ENCODE results near the gene LARP6. TPM values are rescaled to one million over a fixed set of nuclear protein-coding genes. Genes with fewer than 3 reads are reported as not detected.

LARP6 gene
- polyA plus RNA-seq (2013, experiment 1 of 2) = 10.3 TPM
- polyA plus RNA-seq (2013, experiment 2 of 2) = 11.2 TPM

DNA sequence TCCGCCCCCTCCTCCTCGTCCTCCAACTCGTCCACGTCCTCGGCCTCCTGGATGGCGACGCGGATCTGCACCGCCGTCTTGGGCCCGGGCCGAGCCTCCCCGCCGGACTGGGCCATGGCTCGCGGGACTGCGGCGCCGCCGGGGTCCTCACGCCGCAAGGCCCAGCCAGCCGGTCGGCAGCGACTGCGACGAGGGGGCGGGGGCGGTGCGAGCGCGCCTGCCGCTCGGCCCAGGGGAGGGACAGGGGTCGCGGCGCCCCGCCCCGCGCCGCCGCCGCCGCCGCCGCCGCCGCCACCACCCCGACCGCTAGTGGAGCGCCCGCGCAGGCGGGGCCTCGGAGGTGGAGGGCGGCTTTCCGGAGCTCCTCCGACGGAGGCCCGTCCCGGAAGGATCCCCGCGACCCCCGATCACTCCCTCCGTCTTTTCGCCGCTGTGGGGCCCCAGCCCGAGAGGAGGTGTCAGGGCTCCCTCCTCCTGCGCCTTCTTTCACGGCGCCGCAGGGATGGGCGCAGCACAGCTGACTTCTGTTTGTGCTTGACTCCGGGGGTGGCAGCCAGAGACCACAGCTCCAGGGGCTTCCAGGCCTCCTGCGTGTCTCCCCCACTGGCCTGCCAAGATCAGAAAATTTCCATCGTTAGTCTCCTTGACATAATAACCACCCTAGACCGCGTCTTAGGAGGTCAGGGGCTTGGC is at the start of gene LARP6:
LARP6 (minus strand) TSS at position 185 of the 693 bp plus-strand sequence; CDS start at position 116, 69 bp downstream.
- DNase-seq (ENCODE audit: low spot score) = peak; percentile 63
- Histone ChIP-seq H3K4me1 (ENCODE audit: control insufficient read depth in 2 of 2, insufficient read depth in 1 of 2, low read depth in 1 of 2, low read length in 2 of 2) (peaks cover 0 to 2% of the 10 kb centered on the region in 2 donors), H3K27ac (replicated peaks; ENCODE audit: low read length) (peak within 1 kb of the TSS; percentile 21)

GRCh38 chr15:70902107-70902506 is 48.1 kb upstream of the LARP6 start:
- H3K27ac ChIP-seq (replicated peaks; ENCODE audit: low read length) = no peak overlapping the region
- no peak overlapping the region for H4K91ac ChIP-seq (ENCODE audit: low read depth, low read length, poor library complexity)
- no peaks in the 10 kb centered on the region for H3K27me3 ChIP-seq (ENCODE audit: control insufficient read depth in 3 of 3, insufficient read depth in 3 of 3, low read depth in 1 of 3, low read length in 3 of 3)
- H3K79me1 ChIP-seq (ENCODE audit: low read depth, low read length) = no peaks in the 10 kb centered on the region
- H2BK15ac ChIP-seq (ENCODE audit: low read length) = no peak overlapping the region
- H4K8ac ChIP-seq (ENCODE audit: low read depth, low read length) = no peak overlapping the region
- no peak overlapping the region for H2AFZ ChIP-seq (ENCODE audit: low read length)
- no peak overlapping the region for H2BK12ac ChIP-seq (ENCODE audit: low read length)
- no peaks in the 10 kb centered on the region for H3K4me1 ChIP-seq (ENCODE audit: control insufficient read depth in 2 of 2, insufficient read depth in 1 of 2, low read depth in 1 of 2, low read length in 2 of 2)
- no peak overlapping the region for H3K4ac ChIP-seq (ENCODE audit: low read length)
- H3K4me3 ChIP-seq (ENCODE audit: low read length in 2 of 2) = no peak overlapping the region
- no peak overlapping the region for H3K9ac ChIP-seq (ENCODE audit: low read depth, low read length, poor library complexity)
- no peak overlapping the region for H2BK120ac ChIP-seq (ENCODE audit: low read depth, low read length)
- no peak for DNase-seq (ENCODE audit: low spot score)
- H3K14ac ChIP-seq (ENCODE audit: low read length) = no peak overlapping the region
- H2AK5ac ChIP-seq (ENCODE audit: low read depth, low read length) = no peak overlapping the region
- WGBS, 2 donors (ENCODE audit: extremely low coverage in 2 of 2, insufficient read length in 2 of 2, insufficient replicate concordance in 1 of 2) = no CpG with 5 or more reads among the region's 1 CpG
- no peak overlapping the region for H3K18ac ChIP-seq (ENCODE audit: low read length)
- H3K36me3 ChIP-seq (replicated peaks in 1 of 2; ENCODE audit: control insufficient read depth in 2 of 2, insufficient read depth in 2 of 2, low read length in 2 of 2) = peaks cover 3 to 52% of the 10 kb centered on the region in 2 donors
- H3K9me3 ChIP-seq (replicated peaks in 1 of 2; ENCODE audit: control insufficient read depth in 2 of 2, insufficient read depth in 1 of 2, low read depth in 1 of 2, low read length in 2 of 2) = peaks cover 0 to under 1% of the 10 kb centered on the region in 2 donors
- no peak overlapping the region for H3K4me2 ChIP-seq (ENCODE audit: insufficient read depth, low read length, poor library complexity, severe bottlenecking)
- H3K23ac ChIP-seq (ENCODE audit: low read depth, low read length, poor library complexity) = no peak overlapping the region
- no peak overlapping the region for H2BK5ac ChIP-seq (ENCODE audit: low read length)

More for the DNA sequence above, at the start of gene LARP6:
- H4K91ac ChIP-seq (ENCODE audit: low read depth, low read length, poor library complexity) = no peak within 1 kb of the TSS
- H2BK15ac ChIP-seq (ENCODE audit: low read length) = peak within 1 kb of the TSS; percentile 61
- no CpG with 5 or more reads among the region's 78 CpGs for whole genome bisulfite sequencing, 2 donors (ENCODE audit: extremely low coverage in 2 of 2, insufficient read length in 2 of 2, insufficient replicate concordance in 1 of 2)
- no peak within 1 kb of the TSS for H2BK5ac ChIP-seq (ENCODE audit: low read length)
- no peaks in the 10 kb centered on the region for H3K9me3 ChIP-seq (replicated peaks in 1 of 2; ENCODE audit: control insufficient read depth in 2 of 2, insufficient read depth in 1 of 2, low read depth in 1 of 2, low read length in 2 of 2)
- H3K36me3 ChIP-seq (replicated peaks in 1 of 2; ENCODE audit: control insufficient read depth in 2 of 2, insufficient read depth in 2 of 2, low read length in 2 of 2) = peaks cover 0 to 18% of the 10 kb centered on the region in 2 donors
- H3K23ac ChIP-seq (ENCODE audit: low read depth, low read length, poor library complexity) = peak within 1 kb of the TSS; percentile 90
- peaks cover 0 to 19% (median 0%) of the 10 kb centered on the region in 3 experiments for H3K27me3 ChIP-seq (ENCODE audit: control insufficient read depth in 3 of 3, insufficient read depth in 3 of 3, low read depth in 1 of 3, low read length in 3 of 3)
- no peak within 1 kb of the TSS for H2AK5ac ChIP-seq (ENCODE audit: low read depth, low read length)
- H3K4me3 ChIP-seq (ENCODE audit: low read length in 2 of 2) = peak within 1 kb of the TSS; percentile 76 to 98
- peak within 1 kb of the TSS; percentile 98 for H2AFZ ChIP-seq (ENCODE audit: low read length)
- H3K18ac ChIP-seq (ENCODE audit: low read length) = peak within 1 kb of the TSS; percentile 97
- no peak within 1 kb of the TSS for H2BK120ac ChIP-seq (ENCODE audit: low read depth, low read length)
- peak within 1 kb of the TSS; percentile 92 for H3K9ac ChIP-seq (ENCODE audit: low read depth, low read length, poor library complexity)
- H3K4ac ChIP-seq (ENCODE audit: low read length) = no peak within 1 kb of the TSS
- peak within 1 kb of the TSS; percentile 77 for H3K14ac ChIP-seq (ENCODE audit: low read length)
- peak within 1 kb of the TSS; percentile 88 for H3K4me2 ChIP-seq (ENCODE audit: insufficient read depth, low read length, poor library complexity, severe bottlenecking)
- H2BK12ac ChIP-seq (ENCODE audit: low read length) = no peak within 1 kb of the TSS
- no peak within 1 kb of the TSS for H4K8ac ChIP-seq (ENCODE audit: low read depth, low read length)
- H3K79me1 ChIP-seq (ENCODE audit: low read depth, low read length) = no peaks in the 10 kb centered on the region

DNA sequence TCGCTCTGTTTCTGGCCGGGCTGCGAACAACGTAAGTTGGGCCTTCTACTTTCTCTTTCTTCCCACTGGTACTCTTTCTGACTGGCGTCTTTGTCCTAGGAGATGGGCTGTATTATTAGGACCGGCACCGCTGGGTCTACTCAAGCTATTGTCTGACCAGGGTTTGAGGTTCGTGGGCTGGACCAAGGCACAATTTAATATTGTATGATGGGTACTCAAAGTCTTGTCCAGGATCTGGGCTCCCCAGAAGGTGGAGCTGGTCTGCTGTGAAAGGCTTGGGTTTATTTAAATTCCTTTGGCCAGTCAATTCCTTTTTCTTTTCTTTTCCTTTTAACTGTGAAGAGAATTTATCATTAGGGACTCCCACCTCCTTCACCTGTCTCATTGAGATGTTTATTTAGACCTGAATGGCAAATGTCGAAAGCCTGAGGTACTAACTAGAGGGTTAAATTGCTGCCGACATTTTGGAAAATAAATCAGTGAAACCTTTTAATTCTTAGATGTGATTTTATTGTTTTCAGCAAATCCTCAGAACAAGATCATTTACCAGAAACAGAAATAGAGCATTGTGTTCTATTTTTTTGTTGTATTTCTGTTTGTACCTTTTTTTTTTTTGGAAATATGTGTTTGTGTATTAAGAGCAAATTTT is 39.1 kb upstream of the LARP6 start:
- H2BK5ac ChIP-seq (ENCODE audit: low read length) = no peak overlapping the region
- H3K27ac ChIP-seq (replicated peaks; ENCODE audit: low read length) = no peak overlapping the region
- no peaks in the 10 kb centered on the region for H3K79me1 ChIP-seq (ENCODE audit: low read depth, low read length)
- no peak overlapping the region for H3K14ac ChIP-seq (ENCODE audit: low read length)
- H3K23ac ChIP-seq (ENCODE audit: low read depth, low read length, poor library complexity) = no peak overlapping the region
- H4K91ac ChIP-seq (ENCODE audit: low read depth, low read length, poor library complexity) = no peak overlapping the region
- no CpG with 5 or more reads among the region's 10 CpGs for WGBS, 2 donors (ENCODE audit: extremely low coverage in 2 of 2, insufficient read length in 2 of 2, insufficient replicate concordance in 1 of 2)
- H3K36me3 ChIP-seq (replicated peaks in 1 of 2; ENCODE audit: control insufficient read depth in 2 of 2, insufficient read depth in 2 of 2, low read length in 2 of 2) = peaks cover 2 to 35% of the 10 kb centered on the region in 2 donors
- peak overlapping the region; percentile 83 to 92 for H3K4me3 ChIP-seq (ENCODE audit: low read length in 2 of 2)
- H3K27me3 ChIP-seq (ENCODE audit: control insufficient read depth in 3 of 3, insufficient read depth in 3 of 3, low read depth in 1 of 3, low read length in 3 of 3) = no peaks in the 10 kb centered on the region
- H3K4ac ChIP-seq (ENCODE audit: low read length) = no peak overlapping the region
- no peak overlapping the region for H4K8ac ChIP-seq (ENCODE audit: low read depth, low read length)
- no peak for DNase-seq (ENCODE audit: low spot score)
- H2BK120ac ChIP-seq (ENCODE audit: low read depth, low read length) = no peak overlapping the region
- H2AFZ ChIP-seq (ENCODE audit: low read length) = peak overlapping the region; percentile 97
- no peaks in the 10 kb centered on the region for H3K9me3 ChIP-seq (replicated peaks in 1 of 2; ENCODE audit: control insufficient read depth in 2 of 2, insufficient read depth in 1 of 2, low read depth in 1 of 2, low read length in 2 of 2)
- no peak overlapping the region for H2BK15ac ChIP-seq (ENCODE audit: low read length)
- no peak overlapping the region for H2BK12ac ChIP-seq (ENCODE audit: low read length)
- no peak overlapping the region for H3K9ac ChIP-seq (ENCODE audit: low read depth, low read length, poor library complexity)
- no peak overlapping the region for H2AK5ac ChIP-seq (ENCODE audit: low read depth, low read length)
- H3K4me1 ChIP-seq (ENCODE audit: control insufficient read depth in 2 of 2, insufficient read depth in 1 of 2, low read depth in 1 of 2, low read length in 2 of 2) = peaks cover 0 to 8% of the 10 kb centered on the region in 2 donors
- H3K18ac ChIP-seq (ENCODE audit: low read length) = no peak overlapping the region
- H3K4me2 ChIP-seq (ENCODE audit: insufficient read depth, low read length, poor library complexity, severe bottlenecking) = peak overlapping the region; percentile 75

Data from neuronal stem cell (in vitro differentiated cells).